Epithelial cell of esophagus (primary cell): Measurements from ENCODE around the gene RAP1GAP.
A peak's percentile ranks its signal among the peaks of the same experiment; 100 is the strongest.
"Not testable (repeated sequence)": the region's sequence is repeated elsewhere in the genome, so short reads cannot be mapped to it uniquely, and the experiment has no call there.

Experiments
- DNase-seq: peaks from one replicate; pipeline ENCODE4 v3.0.0; 2010; ENCODE audit warnings: low read depth
- H3K4me3 ChIP-seq: 2 replicates; pipeline ENCODE4 v1.5.1; 2011; ENCODE audit warnings: mild to moderate bottlenecking, low read length, control low read depth
- TF ChIP-seq, protein P1 (sequence below): IDR thresholded peaks from 2 replicates; pipeline ENCODE4 v1.5.1; 2011; ENCODE audit warnings: low read depth, mild to moderate bottlenecking, low read length, control low read depth, inconsistent platforms; ENCODE audit not compliant: insufficient read depth; ENCODE audit errors: missing control alignments

The RAP1GAP gene

DNA sequence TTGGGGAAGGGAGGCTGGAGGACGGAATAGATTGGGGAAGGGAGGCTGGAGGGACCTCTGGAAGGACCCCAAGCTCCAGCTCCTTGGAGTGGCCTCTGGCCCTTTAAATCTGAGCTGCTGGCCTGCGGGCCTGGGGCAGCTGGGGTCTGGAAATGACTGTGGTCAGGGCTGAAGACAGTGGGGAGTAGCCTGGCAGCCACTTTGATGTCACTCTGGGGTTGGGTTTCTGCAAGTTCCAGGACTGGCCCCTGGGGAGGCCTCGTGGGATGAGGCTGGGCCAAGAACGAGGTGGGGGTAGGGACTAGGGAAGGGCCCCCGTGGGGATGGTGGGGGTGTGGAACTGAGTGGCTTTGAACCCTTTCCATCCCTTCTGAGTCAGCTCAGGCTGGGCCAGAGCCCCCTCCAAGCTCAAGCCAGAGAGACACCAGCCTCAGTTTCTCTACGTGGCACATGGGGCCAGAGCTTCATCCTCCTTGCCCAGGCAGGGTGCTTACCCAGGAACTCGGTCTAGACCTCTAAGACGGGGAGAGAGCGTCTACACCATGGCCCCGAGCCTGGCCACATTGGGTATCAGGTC, 100.3 kb downstream of the RAP1GAP start:
- H3K4me3 ChIP-seq: no peak overlapping the region
- TF ChIP-seq, protein P1, sequence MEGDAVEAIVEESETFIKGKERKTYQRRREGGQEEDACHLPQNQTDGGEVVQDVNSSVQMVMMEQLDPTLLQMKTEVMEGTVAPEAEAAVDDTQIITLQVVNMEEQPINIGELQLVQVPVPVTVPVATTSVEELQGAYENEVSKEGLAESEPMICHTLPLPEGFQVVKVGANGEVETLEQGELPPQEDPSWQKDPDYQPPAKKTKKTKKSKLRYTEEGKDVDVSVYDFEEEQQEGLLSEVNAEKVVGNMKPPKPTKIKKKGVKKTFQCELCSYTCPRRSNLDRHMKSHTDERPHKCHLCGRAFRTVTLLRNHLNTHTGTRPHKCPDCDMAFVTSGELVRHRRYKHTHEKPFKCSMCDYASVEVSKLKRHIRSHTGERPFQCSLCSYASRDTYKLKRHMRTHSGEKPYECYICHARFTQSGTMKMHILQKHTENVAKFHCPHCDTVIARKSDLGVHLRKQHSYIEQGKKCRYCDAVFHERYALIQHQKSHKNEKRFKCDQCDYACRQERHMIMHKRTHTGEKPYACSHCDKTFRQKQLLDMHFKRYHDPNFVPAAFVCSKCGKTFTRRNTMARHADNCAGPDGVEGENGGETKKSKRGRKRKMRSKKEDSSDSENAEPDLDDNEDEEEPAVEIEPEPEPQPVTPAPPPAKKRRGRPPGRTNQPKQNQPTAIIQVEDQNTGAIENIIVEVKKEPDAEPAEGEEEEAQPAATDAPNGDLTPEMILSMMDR: no peak
- DNase-seq: no peak

DNA sequence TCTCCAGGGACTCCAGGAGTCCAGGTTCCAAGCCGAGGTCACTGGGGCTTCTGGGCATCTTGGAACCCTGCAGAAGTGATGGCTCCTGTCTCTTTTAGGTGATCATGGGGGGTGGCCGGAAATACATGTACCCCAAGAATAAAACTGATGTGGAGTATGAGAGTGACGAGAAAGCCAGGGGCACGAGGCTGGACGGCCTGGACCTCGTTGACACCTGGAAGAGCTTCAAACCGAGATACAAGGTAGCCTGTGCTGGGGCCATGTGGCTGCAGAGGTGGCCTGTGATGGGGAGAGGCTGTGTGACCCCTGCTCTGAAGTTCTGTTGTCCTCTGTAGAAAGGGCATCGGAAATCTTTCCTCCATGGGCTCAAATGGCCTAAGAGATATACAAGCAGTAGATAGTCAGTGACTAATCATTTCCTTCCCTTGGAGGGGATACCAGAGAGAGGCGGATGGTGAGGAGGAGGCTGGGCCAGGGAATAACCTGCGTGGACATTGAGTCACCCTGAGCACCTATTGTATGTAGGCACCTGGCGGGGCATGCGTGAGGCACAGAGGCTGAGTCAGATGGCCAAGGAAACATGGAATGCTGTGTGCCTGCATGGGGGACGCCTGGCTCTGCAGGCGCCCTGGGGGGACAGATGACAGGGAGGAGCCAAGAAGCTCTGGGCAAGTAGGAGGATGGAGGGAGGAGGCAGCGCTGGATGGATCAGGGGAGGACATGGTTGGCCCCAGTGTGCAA, 101.0 kb downstream of the RAP1GAP start:
- H3K4me3 ChIP-seq: no peak overlapping the region
- TF ChIP-seq, protein P1: no peak
- DNase-seq: peak; percentile 89

DNA sequence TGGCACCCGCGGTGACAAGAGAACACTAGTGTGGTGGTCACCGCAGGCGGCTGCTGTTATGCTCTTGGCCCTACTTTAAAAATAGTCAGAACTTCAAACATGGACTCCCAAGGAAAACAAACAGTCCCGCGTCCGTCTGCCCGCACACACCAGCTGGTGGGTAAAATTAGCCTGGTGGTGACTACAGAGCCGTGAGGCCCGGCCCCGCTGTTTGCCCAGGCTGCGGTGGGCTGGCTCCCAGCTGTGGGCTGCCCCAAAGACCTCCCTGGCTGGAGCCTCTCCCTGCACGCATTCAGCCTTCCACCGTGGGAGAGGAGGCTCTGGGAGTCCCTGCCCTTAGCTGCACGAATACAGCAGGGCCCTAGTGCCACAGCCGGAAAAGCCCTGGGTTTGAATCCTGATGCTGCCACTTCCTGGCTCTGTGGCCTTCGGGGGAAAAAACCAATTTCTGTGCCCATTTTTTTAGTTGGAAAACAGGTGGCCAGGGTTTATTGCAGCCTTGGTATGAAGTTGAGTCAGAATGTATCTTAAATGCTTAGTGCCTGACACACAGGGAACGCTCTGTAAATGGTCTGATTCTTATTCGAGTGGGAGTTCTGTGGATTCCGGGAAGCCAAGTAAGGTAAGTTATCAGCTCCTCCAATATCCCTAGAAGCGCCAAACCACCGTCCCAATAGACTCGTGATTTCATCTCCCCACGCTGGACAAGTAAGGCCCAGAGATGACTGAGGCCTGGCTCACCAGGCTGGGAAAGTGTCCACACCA, 101.7 kb downstream of the RAP1GAP start:
- TF ChIP-seq, protein P1: no peak
- H3K4me3 ChIP-seq: no peak overlapping the region
- DNase-seq: no peak

DNA sequence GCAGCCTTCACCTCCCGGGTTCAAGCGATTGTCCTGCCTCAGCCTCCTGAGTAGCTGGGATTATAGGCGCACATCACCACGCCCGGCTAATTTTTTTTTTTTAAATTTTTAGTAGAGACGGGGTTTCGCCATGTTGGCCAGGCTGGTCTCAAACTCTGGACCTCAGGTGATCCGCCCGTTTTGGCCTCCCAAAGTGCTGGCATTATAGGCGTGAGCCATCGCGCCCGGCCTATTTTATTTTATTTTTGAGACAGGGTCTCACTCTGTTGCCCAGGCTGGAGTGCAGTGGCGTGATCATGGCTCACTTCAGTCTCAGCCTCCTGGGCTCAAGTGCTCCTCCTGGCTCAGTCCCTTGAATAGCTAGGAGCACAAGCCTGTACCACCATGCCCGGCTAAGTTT, 102.8 kb downstream of the RAP1GAP start:
- not testable (repeated sequence) for DNase-seq, H3K4me3 ChIP-seq

DNA sequence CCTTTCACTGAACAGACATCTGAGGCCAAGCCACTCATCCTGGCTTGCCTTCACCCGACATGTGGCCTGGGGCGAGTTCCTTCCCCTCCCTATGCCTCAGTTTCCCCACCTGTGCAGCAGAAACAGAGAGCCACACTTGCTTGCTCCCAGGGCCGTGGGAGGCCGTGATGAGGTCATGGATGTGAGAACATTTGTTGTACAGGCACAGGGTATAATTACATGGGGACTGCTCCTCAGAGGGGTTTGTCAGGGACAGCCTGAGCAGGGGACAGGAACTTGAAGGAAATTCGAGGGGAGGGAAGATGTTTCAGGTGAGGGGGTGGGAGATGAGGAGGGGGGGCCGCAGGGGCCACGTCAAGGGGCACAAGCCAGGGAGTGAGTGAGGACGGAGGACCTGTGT, 103.9 kb downstream of the RAP1GAP start:
- H3K4me3 ChIP-seq: no peak overlapping the region
- DNase-seq: no peak
- TF ChIP-seq, protein P1: no peak

DNA sequence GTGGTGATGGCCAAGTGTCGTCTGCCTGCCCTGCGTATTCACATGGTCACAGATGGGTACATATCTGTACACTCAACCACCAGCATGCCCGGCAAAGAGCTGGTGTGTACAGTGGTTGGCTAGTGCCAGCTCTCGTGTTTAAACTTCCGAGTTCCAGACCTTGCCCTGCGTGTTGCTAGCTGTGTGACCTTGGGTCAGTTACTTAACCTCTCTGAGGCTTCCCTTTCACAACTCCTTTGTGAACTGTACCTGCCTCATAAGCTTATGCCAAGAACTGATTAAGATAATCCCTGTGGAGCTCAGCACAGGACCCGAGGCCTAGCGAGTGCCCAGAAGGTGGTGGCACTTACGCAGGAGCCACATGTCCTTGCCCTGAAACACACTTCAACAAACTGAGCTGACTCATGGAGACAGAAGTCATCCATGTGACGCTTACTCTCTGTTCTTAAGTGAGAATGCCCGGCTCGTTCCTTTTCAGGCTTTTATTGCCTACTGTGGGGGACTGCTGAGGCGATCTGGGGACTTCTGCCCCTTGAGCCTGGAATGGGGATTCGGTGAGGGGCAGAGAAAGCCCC, 104.5 kb downstream of the RAP1GAP start:
- DNase-seq: peak; percentile 21
- TF ChIP-seq, protein P1: no peak
- H3K4me3 ChIP-seq: no peak overlapping the region

DNA sequence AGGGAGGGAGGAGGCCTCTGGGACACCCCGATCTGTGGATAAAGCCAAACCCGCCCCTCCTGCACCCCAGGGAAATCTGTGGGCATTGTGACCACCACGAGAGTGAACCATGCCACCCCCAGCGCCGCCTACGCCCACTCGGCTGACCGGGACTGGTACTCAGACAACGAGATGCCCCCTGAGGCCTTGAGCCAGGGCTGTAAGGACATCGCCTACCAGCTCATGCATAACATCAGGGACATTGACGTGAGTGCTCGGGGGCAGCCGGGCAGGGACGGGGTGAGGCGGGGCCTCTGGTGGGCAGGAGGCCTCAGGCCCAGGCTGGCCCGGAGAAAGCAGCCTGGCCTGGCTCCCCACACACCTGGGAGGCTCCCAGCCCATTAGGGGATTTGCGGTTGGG, 105.2 kb downstream of the RAP1GAP start:
- TF ChIP-seq, protein P1: no peak
- no peak overlapping the region for H3K4me3 ChIP-seq
- no peak for DNase-seq
